IPS DF 4.7 (cell line): ENCODE results near the gene TRDN.
"Not testable (repeated sequence)": the region's sequence is repeated elsewhere in the genome, so short reads cannot be mapped to it uniquely, and the experiment has no call there.

ENCODE experiments used
- DNase-seq: peaks from one replicate; pipeline ENCODE4 v3.0.0-alpha.2; 2013; ENCODE audit warnings: low spot score; ENCODE audit errors: extremely low read depth

Gene TRDN

GRCh38 chr6:123565529-123565928, 71.2 kb downstream of the TRDN start:
- DNase-seq = no peak

GRCh38 chr6:123564361-123564760, 72.4 kb downstream of the TRDN start:
- no peak for DNase-seq

GRCh38 chr6:123562677-123563076, 74.1 kb downstream of the TRDN start:
- DNase-seq = no peak

GRCh38 chr6:123562264-123562663, 74.5 kb downstream of the TRDN start:
- no peak for DNase-seq

GRCh38 chr6:123559816-123560215, 76.9 kb downstream of the TRDN start:
- DNase-seq = not testable (repeated sequence)

GRCh38 chr6:123557474-123557873, 79.3 kb downstream of the TRDN start:
- not testable (repeated sequence) for DNase-seq

- DNase-seq = no peak
These were observed 84.6 kb downstream of the TRDN start for GRCh38 chr6:123551939-123552707.

GRCh38 chr6:123550052-123550617, 86.6 kb downstream of the TRDN start:
- no peak for DNase-seq

- no peak for DNase-seq
These were observed 87.3 kb downstream of the TRDN start for GRCh38 chr6:123549476-123549875.

GRCh38 chr6:123547216-123547978, 89.4 kb downstream of the TRDN start:
- DNase-seq = no peak

DNA sequence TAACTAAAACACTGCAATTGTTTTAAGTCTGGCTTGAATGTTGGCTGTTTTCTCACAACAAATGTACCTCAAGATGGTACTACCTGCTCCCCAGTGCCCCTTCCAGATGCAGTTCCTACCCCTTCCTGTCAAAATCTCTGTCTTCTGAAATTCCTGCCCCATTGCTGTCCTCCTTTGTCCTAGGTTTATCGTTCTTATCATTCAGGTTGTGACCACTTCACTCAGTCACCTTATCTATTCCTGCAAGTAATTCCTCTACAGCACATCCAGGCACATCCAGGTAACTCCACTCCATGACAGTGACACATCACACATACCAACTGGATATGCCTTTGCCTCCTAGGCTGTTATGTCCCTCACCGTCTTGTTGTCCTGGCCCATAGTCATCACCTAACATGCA, 90.2 kb downstream of the TRDN start:
- no peak for DNase-seq

GRCh38 chr6:123541462-123541861, 95.3 kb downstream of the TRDN start:
- no peak for DNase-seq

DNA sequence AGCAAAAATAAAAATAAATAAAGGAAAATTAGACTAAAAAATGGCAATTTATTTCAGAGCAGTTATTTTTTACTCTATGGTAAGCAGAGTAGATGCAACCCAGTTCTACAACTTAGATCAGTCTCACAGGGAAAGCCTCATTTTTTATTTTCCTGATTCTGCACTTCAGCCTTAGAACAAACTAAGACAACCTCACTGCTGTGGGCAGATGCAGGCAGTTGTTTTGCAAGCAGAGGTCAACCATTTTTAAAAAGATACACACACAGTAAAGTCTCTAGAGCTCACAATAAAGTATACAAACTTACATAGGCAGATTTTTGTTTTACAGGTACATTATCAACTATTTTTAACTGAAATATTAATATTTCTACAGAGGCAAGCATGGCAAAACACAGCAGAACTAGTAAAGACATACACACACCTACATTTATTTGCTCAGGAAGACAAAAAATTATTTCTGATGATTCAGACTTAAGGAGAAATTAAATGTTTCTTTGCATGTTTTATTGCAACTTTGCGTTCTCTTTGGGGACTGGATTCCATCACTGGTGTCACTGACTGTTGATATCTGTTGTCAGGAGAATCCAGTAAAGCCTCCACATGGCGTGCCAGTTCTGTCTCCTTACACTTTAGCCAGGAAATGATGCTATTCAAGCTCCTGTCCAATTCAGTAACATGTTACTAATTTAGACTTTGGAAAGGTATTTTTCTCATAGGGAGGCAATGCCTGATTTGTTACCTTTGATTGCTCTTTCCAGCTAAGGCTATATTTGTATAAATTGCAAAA, 102.7 kb downstream of the TRDN start:
- DNase-seq = no peak

DNA sequence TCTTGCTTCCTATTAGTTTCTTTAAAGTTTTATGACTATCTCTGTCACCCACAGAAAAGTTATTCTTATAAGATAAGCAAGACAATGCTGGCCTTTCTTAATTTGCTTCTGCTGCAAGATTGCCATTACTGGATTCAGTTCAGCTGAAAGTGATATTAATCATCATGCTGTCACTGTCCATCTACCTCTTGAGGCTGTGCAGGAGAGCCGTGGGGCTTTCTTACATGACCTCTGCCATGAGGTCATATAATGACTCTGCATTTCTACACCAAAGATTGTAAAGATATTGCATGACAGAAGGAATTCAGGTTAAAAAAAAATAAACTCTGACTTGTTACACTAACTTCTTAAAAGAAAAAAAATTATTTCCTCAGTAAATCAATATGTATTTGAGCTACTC, 106.9 kb downstream of the TRDN start:
- DNase-seq = no peak

- DNase-seq = no peak
These were observed 107.7 kb downstream of the TRDN start for GRCh38 chr6:123529058-123529457.

- DNase-seq = no peak
These were observed 109.3 kb downstream of the TRDN start for GRCh38 chr6:123527406-123527805.

- DNase-seq = no peak
These were observed 110.6 kb downstream of the TRDN start for GRCh38 chr6:123526128-123526527.

DNA sequence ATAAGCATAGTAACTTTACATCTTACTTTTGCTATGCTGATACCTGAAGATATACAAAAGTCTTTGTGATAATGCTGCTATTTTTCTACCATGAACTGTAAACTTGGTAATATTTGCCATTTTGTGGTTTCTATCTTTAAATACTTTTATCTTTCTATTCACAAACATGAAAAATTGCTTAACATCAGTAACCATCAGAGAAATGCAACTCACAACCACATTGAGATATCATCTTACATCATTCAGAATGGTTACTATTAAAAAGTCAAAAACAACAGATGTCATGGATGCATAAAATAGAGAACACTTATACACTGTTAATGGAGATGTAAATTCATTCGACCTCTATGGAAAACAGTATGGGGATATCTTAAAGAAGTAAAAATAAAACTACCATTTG, 112.0 kb downstream of the TRDN start:
- no peak for DNase-seq

DNA sequence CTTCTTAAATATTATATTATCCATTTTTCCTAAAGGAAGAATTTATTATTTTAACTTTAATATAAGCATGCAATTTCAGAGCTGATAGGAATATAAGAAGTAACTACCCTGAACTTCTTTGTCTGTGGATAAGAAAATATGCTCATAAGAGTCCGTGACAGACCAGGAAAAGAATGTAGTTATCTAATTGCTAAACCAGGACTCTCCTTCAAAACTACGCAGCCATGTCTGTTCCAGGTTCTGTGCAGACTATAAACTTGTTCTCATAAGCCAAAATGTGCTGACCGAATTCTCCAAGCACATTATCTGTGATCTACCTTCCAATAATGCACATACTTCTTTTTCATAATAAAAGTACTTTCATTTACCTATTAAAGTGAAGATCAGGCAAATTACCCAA, 116.5 kb downstream of the TRDN start:
- no peak for DNase-seq

DNA sequence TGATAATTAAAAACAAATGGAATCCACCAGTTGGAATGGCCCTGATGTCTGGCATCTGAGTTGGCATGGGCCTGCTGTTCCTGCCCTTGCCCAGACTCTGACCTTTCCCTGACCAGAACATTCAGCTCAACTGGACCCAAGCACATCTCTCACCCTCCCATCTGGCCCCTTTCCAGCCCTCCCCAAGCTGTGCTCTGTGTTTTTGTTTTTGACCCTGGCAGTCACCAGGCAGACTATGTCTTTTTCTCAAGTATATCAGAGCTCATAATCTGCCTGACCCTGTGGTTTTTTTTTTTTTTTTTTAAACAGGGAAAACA, 117.6 kb downstream of the TRDN start:
- no peak for DNase-seq

GRCh38 chr6:123518441-123519188, 118.1 kb downstream of the TRDN start:
- DNase-seq = no peak
